Fibroblast of skin of right biceps (primary cell): ENCODE results near the gene ANKAR.
"Not testable (repeated sequence)": the region's sequence is repeated elsewhere in the genome, so short reads cannot be mapped to it uniquely, and the experiment has no call there.

Experiments
- DNase-seq: peaks from one replicate; pipeline ENCODE4 v3.0.0-alpha.2; 2013

Gene ANKAR

GRCh38 chr2:189661148-189661956 lies 13.1 kb upstream of the ANKAR start, which contains the start of gene ASNSD1:
TSS of gene ASNSD1 (plus strand) at chr2:189661459. CDS start at chr2:189666133, 4,674 bp downstream.
- DNase-seq, result peak; percentile 99

- DNase-seq, result no peak
These were observed 12.5 kb upstream of the ANKAR start for GRCh38 chr2:189661957-189662321.

GRCh38 chr2:189662669-189663226 lies 11.7 kb upstream of the ANKAR start:
- DNase-seq, result no peak

GRCh38 chr2:189663319-189663718 lies 11.2 kb upstream of the ANKAR start:
- DNase-seq, result not testable (repeated sequence)

- no peak for DNase-seq
These were observed 4.6 kb upstream of the ANKAR start for GRCh38 chr2:189669913-189670312.

GRCh38 chr2:189673661-189674373 lies 653 bp upstream of the ANKAR start:
- no peak for DNase-seq

GRCh38 chr2:189676471-189676870 lies 2.0 kb downstream of the ANKAR start:
- DNase-seq, result peak; percentile 67

GRCh38 chr2:189679226-189679625 lies 4.8 kb downstream of the ANKAR start:
- no peak for DNase-seq

- DNase-seq, result no peak
These were observed 6.7 kb downstream of the ANKAR start for GRCh38 chr2:189681203-189681602.

GRCh38 chr2:189681903-189682302 lies 7.4 kb downstream of the ANKAR start:
- DNase-seq, result no peak

GRCh38 chr2:189683348-189683747 lies 8.9 kb downstream of the ANKAR start:
- no peak for DNase-seq

GRCh38 chr2:189684811-189685210 lies 10.3 kb downstream of the ANKAR start:
- DNase-seq, result no peak

GRCh38 chr2:189685540-189686229 lies 11.2 kb downstream of the ANKAR start:
- peak; percentile 71 for DNase-seq

GRCh38 chr2:189687796-189688195 lies 13.3 kb downstream of the ANKAR start:
- DNase-seq, result not testable (repeated sequence)

GRCh38 chr2:189696223-189696622 lies 21.8 kb downstream of the ANKAR start:
- no peak for DNase-seq

GRCh38 chr2:189698020-189698887 lies 23.8 kb downstream of the ANKAR start:
- peak; percentile 51 for DNase-seq

GRCh38 chr2:189700681-189701080 lies 26.2 kb downstream of the ANKAR start:
- no peak for DNase-seq

- no peak for DNase-seq
These were observed 27.6 kb downstream of the ANKAR start for GRCh38 chr2:189702071-189702470.

- DNase-seq, result no peak
These were observed 35.2 kb downstream of the ANKAR start for GRCh38 chr2:189709501-189710221.

- DNase-seq, result not testable (repeated sequence)
These were observed 43.1 kb downstream of the ANKAR start for GRCh38 chr2:189717593-189717992.

GRCh38 chr2:189719571-189719970 lies 45.1 kb downstream of the ANKAR start:
- peak; percentile 5 for DNase-seq

- DNase-seq, result no peak
These were observed 48.7 kb downstream of the ANKAR start for GRCh38 chr2:189723192-189723591.
